ENCODE data around the gene ALPI. TPM values are rescaled to one million over a fixed set of nuclear protein-coding genes. Genes with fewer than 3 reads are reported as not detected.

Gene ALPI
- total and polyA plus RNA-seq, 2 donors (not counting 1 experiment from before 2014, with no cell fraction given): not detected

- no peak overlapping the region for H3K4me3 ChIP-seq (ENCODE audit: control extremely low read depth in 1 of 5, extremely low read depth in 1 of 5, insufficient read depth in 1 of 5, low read depth in 2 of 5, low read length in 4 of 5)
- no peaks in the 10 kb centered on the region for H3K9me3 ChIP-seq (ENCODE audit: control extremely low read depth in 1 of 3, control insufficient read depth in 2 of 3, insufficient read depth in 1 of 3, low read length in 2 of 3)
- H3K27me3 ChIP-seq (replicated peaks in 1 of 4; ENCODE audit: control extremely low read depth in 1 of 4, control insufficient read depth in 3 of 4, insufficient read depth in 4 of 4, low read length in 3 of 4): peaks cover 0 to 7% (median 0%) of the 10 kb centered on the region in 4 experiments
- H3K4me1 Mint-ChIP-seq: peaks cover 9% of the 10 kb centered on the region
- no peak for TF ChIP-seq CTCF (IDR thresholded peaks at IDR 0.05)
- TF ChIP-seq EZH2 (IDR thresholded peaks at IDR 0.05; ENCODE audit: borderline replicate concordance, insufficient read depth, low read depth, low read length, poor library complexity, severe bottlenecking): no peak
- H3K4me2 ChIP-seq (replicated peaks; ENCODE audit: low read depth, low read length, poor library complexity, severe bottlenecking): no peak overlapping the region
- H3K4me3 Mint-ChIP-seq: no peak overlapping the region
- ChIA-PET POLR2A (no interaction called here), CTCF (no interaction called here)
- intact Hi-C loops (cut with micrococcal nuclease): no loop called here
- no peak overlapping the region for H2AFZ ChIP-seq (ENCODE audit: insufficient read depth, low read depth, low read length, poor library complexity, severe bottlenecking)
- peaks cover 11% of the 10 kb centered on the region for H3K27me3 Mint-ChIP-seq
- H3K27ac ChIP-seq (ENCODE audit: low read length in 2 of 2): no peak overlapping the region
- ATAC-seq (ENCODE audit: low read depth) (no peak), DNase-seq (no peak)
- H3K9ac ChIP-seq (ENCODE audit: low read length): no peak overlapping the region
- no peak overlapping the region for H3K27ac Mint-ChIP-seq
- H3K36me3 ChIP-seq (replicated peaks in 1 of 2; ENCODE audit: control extremely low read depth in 1 of 2, control insufficient read depth in 1 of 2, extremely low read depth in 1 of 2, insufficient read depth in 2 of 2, low read length in 1 of 2): no peaks in the 10 kb centered on the region
- 92% methylated on average over 18 of the region's 18 CpGs for WGBS (ENCODE audit: insufficient coverage)
- H4K20me1 ChIP-seq (ENCODE audit: control insufficient read depth, insufficient read depth, low read length, poor library complexity, severe bottlenecking): no peaks in the 10 kb centered on the region
- H3K79me2 ChIP-seq (ENCODE audit: control insufficient read depth, insufficient read depth, low read length): no peaks in the 10 kb centered on the region
- peaks cover 0 to 4% of the 10 kb centered on the region in 2 donors for H3K4me1 ChIP-seq (ENCODE audit: control insufficient read depth in 2 of 2, insufficient read depth in 2 of 2, low read length in 2 of 2)
- H3K9me3 Mint-ChIP-seq (ENCODE audit: insufficient read depth): no peaks in the 10 kb centered on the region
Observed at GRCh38 chr2:232463701-232464543, 8.0 kb downstream of the ALPI start.

GRCh38 chr2:232464544-232464885 lies 8.6 kb downstream of the ALPI start:
- H3K79me2 ChIP-seq (ENCODE audit: control insufficient read depth, insufficient read depth, low read length): no peaks in the 10 kb centered on the region
- H3K27ac Mint-ChIP-seq: no peak overlapping the region
- no peak overlapping the region for H3K4me2 ChIP-seq (replicated peaks; ENCODE audit: low read depth, low read length, poor library complexity, severe bottlenecking)
- H3K9me3 Mint-ChIP-seq (ENCODE audit: insufficient read depth): no peaks in the 10 kb centered on the region
- H3K4me1 ChIP-seq (ENCODE audit: control insufficient read depth in 2 of 2, insufficient read depth in 2 of 2, low read length in 2 of 2): peaks cover 0 to 4% of the 10 kb centered on the region in 2 donors
- no peak overlapping the region for H3K4me3 ChIP-seq (ENCODE audit: control extremely low read depth in 1 of 5, extremely low read depth in 1 of 5, insufficient read depth in 1 of 5, low read depth in 2 of 5, low read length in 4 of 5)
- peaks cover 0 to 2% (median 0%) of the 10 kb centered on the region in 4 experiments for H3K27me3 ChIP-seq (replicated peaks in 1 of 4; ENCODE audit: control extremely low read depth in 1 of 4, control insufficient read depth in 3 of 4, insufficient read depth in 4 of 4, low read length in 3 of 4)
- H2AFZ ChIP-seq (ENCODE audit: insufficient read depth, low read depth, low read length, poor library complexity, severe bottlenecking): no peak overlapping the region
- intact Hi-C loops (cut with micrococcal nuclease): no loop called here
- no peak for TF ChIP-seq CTCF (IDR thresholded peaks at IDR 0.05)
- TF ChIP-seq EZH2 (IDR thresholded peaks at IDR 0.05; ENCODE audit: borderline replicate concordance, insufficient read depth, low read depth, low read length, poor library complexity, severe bottlenecking): no peak
- ChIA-PET POLR2A (no interaction called here), CTCF (no interaction called here)
- no peak overlapping the region for H3K4me3 Mint-ChIP-seq
- ATAC-seq (ENCODE audit: low read depth) (no peak), DNase-seq (no peak)
- peaks cover 9% of the 10 kb centered on the region for H3K4me1 Mint-ChIP-seq
- H3K9ac ChIP-seq (ENCODE audit: low read length): no peak overlapping the region
- H3K36me3 ChIP-seq (replicated peaks in 1 of 2; ENCODE audit: control extremely low read depth in 1 of 2, control insufficient read depth in 1 of 2, extremely low read depth in 1 of 2, insufficient read depth in 2 of 2, low read length in 1 of 2): no peaks in the 10 kb centered on the region
- H3K9me3 ChIP-seq (ENCODE audit: control extremely low read depth in 1 of 3, control insufficient read depth in 2 of 3, insufficient read depth in 1 of 3, low read length in 2 of 3): no peaks in the 10 kb centered on the region
- H3K27me3 Mint-ChIP-seq: peaks cover 8% of the 10 kb centered on the region
- H4K20me1 ChIP-seq (ENCODE audit: control insufficient read depth, insufficient read depth, low read length, poor library complexity, severe bottlenecking): no peaks in the 10 kb centered on the region
- 83% methylated on average over 3 of the region's 3 CpGs for WGBS (ENCODE audit: insufficient coverage)
- no peak overlapping the region for H3K27ac ChIP-seq (ENCODE audit: low read length in 2 of 2)

All from B cell (primary cell).